SK-N-MC (cell line): ENCODE data around the gene KRTAP24-1.

Experiments used
- DNase-seq: peaks from one replicate; pipeline ENCODE4 v3.0.0-alpha.2; 2011; ENCODE audit warnings: low read depth, low spot score
- H3K27ac ChIP-seq: fragments of 200-600 bp; sonication (generic); 2 replicates; pipeline ENCODE4 v1.5.1; 2016; ENCODE audit warnings: mixed run types
- H3K36me3 ChIP-seq: fragments of 200-600 bp; sonication (generic); 2 replicates; pipeline ENCODE4 v1.6.1; 2017; ENCODE audit warnings: antibody characterized with exemption, low read length, mixed read lengths; ENCODE audit not compliant: insufficient read depth
- H3K4me3 ChIP-seq: fragments of 200-600 bp; sonication (generic); 2 replicates; pipeline ENCODE4 v1.5.1; 2016
- H3K9ac ChIP-seq: fragments of 200-600 bp; sonication (generic); 2 replicates; pipeline ENCODE4 v1.8.0; 2017; ENCODE audit warnings: mixed run types, mixed read lengths; ENCODE audit not compliant: insufficient read length
- H3K9me3 ChIP-seq: fragments of 200-600 bp; sonication (generic); 2 replicates; pipeline ENCODE4 v1.6.1; 2017; ENCODE audit warnings: low read depth, mild to moderate bottlenecking, antibody characterized with exemption, low read length, moderate library complexity, mixed read lengths
- EZH2 ChIP-seq: fragments of 200-600 bp; sonication (generic); IDR thresholded peaks from one replicate; pipeline ENCODE4 v1.6.1; 2017; ENCODE audit warnings: antibody characterized with exemption
- FOXP2 ChIP-seq: optimal IDR thresholded peaks from 2 replicates; pipeline ENCODE3; 2011; ENCODE audit warnings: mild to moderate bottlenecking, moderate library complexity; ENCODE audit not compliant: insufficient read depth; ENCODE audit errors: extremely low read length, control extremely low read depth
- POLR2AphosphoS5 ChIP-seq: IDR thresholded peaks from 2 replicates; pipeline ENCODE4 v1.6.1; 2012; ENCODE audit warnings: mild to moderate bottlenecking, low read depth, low read length, borderline replicate concordance

The KRTAP24-1 gene

DNA sequence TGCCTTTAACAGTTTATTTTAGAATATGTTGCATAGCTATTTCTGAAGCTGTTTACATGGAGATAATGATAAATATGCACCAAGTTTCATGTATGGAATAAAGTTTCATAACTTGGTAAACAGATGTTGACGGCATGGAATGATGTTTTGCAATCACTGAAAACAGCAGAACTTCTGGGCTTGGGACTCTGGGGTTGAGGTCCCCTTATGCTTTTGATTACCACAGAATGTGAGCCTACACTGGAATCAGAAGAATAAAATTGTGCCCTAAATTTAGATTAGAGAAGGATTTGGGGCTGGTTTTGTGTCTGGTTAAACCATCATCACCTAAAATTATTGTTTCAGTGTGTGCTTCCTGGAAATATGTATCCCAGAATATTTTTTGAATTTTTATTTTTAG is 11.1 kb downstream of the KRTAP24-1 start:
- no peak overlapping the region for H3K27ac ChIP-seq
- no peak for TF ChIP-seq EZH2
- TF ChIP-seq POLR2AphosphoS5, result no peak
- TF ChIP-seq FOXP2, result no peak
- H3K9me3 ChIP-seq, result no peaks in the 10 kb centered on the region
- DNase-seq, result no peak
- H3K9ac ChIP-seq, result no peak overlapping the region
- no peak overlapping the region for H3K4me3 ChIP-seq
- H3K36me3 ChIP-seq, result no peaks in the 10 kb centered on the region

GRCh38 chr21:30271156-30271555 is 11.6 kb downstream of the KRTAP24-1 start:
- no peak overlapping the region for H3K4me3 ChIP-seq
- H3K9me3 ChIP-seq, result no peaks in the 10 kb centered on the region
- no peak for DNase-seq
- H3K9ac ChIP-seq, result no peak overlapping the region
- no peak for TF ChIP-seq EZH2
- no peaks in the 10 kb centered on the region for H3K36me3 ChIP-seq
- no peak overlapping the region for H3K27ac ChIP-seq

GRCh38 chr21:30269803-30270530 is 12.8 kb downstream of the KRTAP24-1 start:
- Histone ChIP-seq H3K9me3 (no peaks in the 10 kb centered on the region), H3K27ac (no peak overlapping the region)
- TF ChIP-seq FOXP2, result no peak
- no peak for TF ChIP-seq EZH2
- no peak for TF ChIP-seq POLR2AphosphoS5

DNA sequence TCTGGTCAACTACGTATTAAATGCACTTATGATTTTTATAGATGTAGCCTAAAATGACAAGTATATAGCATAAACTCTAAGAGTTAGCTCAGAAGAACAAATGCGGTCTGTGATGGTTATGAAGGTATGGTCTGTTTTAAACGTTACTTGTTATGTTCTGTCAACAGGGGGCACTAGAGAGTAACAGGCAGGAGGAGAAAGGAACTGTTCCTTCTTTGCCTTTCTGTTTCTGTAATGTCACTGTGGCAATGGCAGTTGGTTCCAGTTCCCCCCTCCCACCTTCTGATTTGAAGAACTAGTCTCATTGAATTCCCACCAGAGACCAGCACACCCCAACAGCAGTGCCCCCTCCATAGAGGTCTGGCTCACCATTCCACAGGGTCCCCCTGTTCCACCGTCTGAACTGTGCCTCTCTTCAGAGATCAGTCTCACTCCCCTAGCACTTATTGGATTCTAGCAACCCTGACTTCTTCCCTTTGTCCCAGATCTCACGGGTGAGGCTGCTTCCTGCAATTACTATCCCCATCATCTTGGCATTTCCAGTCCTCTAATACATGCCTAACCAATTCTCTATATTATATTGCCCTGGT is 14.0 kb downstream of the KRTAP24-1 start:
- H3K4me3 ChIP-seq, result no peak overlapping the region
- no peak overlapping the region for H3K27ac ChIP-seq
- no peak overlapping the region for H3K9ac ChIP-seq
- no peak for TF ChIP-seq FOXP2
- TF ChIP-seq POLR2AphosphoS5, result no peak
- TF ChIP-seq EZH2, result no peak
- DNase-seq, result no peak
- H3K9me3 ChIP-seq, result no peaks in the 10 kb centered on the region
- H3K36me3 ChIP-seq, result no peaks in the 10 kb centered on the region

More at GRCh38 chr21:30269803-30270530, 12.8 kb downstream of the KRTAP24-1 start:
- DNase-seq, result no peak
- no peak overlapping the region for H3K4me3 ChIP-seq
- no peak overlapping the region for H3K9ac ChIP-seq
- no peaks in the 10 kb centered on the region for H3K36me3 ChIP-seq

GRCh38 chr21:30257773-30258172 is 25.0 kb downstream of the KRTAP24-1 start:
- DNase-seq, result no peak
- H3K27ac ChIP-seq, result no peak overlapping the region
- TF ChIP-seq FOXP2, result no peak
- TF ChIP-seq POLR2AphosphoS5, result no peak
- TF ChIP-seq EZH2, result no peak
- no peaks in the 10 kb centered on the region for H3K9me3 ChIP-seq
- H3K4me3 ChIP-seq, result no peak overlapping the region
- no peaks in the 10 kb centered on the region for H3K36me3 ChIP-seq
- H3K9ac ChIP-seq, result no peak overlapping the region

GRCh38 chr21:30256100-30256499 is 26.6 kb downstream of the KRTAP24-1 start:
- H3K36me3 ChIP-seq, result no peaks in the 10 kb centered on the region
- H3K4me3 ChIP-seq, result no peak overlapping the region
- H3K9ac ChIP-seq, result no peak overlapping the region
- TF ChIP-seq EZH2 (no peak), FOXP2 (no peak), POLR2AphosphoS5 (no peak)
- no peak overlapping the region for H3K27ac ChIP-seq
- DNase-seq, result no peak
- no peaks in the 10 kb centered on the region for H3K9me3 ChIP-seq

- Histone ChIP-seq H3K27ac (no peak overlapping the region), H3K36me3 (no peaks in the 10 kb centered on the region), H3K4me3 (no peak overlapping the region), H3K9ac (no peak overlapping the region), H3K9me3 (no peaks in the 10 kb centered on the region)
- no peak for DNase-seq
- TF ChIP-seq FOXP2, result no peak
Observed at GRCh38 chr21:30255679-30256078, 27.1 kb downstream of the KRTAP24-1 start.

DNA sequence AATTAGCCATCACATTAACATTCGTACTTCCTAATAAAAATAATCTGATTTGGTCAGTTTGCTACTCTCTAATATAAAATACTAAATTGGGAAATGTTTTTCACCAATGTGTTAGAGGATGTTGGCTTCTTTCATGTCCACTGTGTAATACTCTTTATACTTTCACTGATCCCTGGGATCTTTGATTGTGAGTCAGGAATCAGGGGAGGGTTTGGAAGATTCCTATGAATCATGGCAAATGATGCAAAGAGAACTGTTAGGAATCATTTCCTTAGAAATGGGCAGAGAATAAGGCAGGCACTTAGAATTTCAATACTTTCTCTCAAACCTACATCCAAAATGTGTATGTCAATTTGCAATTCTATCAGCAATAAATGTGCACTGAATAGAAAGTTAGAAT is 31.0 kb downstream of the KRTAP24-1 start:
- DNase-seq, result no peak
- no peak overlapping the region for H3K4me3 ChIP-seq
- no peaks in the 10 kb centered on the region for H3K36me3 ChIP-seq
- H3K9me3 ChIP-seq, result no peaks in the 10 kb centered on the region
- no peak overlapping the region for H3K27ac ChIP-seq
- no peak for TF ChIP-seq EZH2
- no peak for TF ChIP-seq POLR2AphosphoS5
- TF ChIP-seq FOXP2, result no peak
- H3K9ac ChIP-seq, result no peak overlapping the region

DNA sequence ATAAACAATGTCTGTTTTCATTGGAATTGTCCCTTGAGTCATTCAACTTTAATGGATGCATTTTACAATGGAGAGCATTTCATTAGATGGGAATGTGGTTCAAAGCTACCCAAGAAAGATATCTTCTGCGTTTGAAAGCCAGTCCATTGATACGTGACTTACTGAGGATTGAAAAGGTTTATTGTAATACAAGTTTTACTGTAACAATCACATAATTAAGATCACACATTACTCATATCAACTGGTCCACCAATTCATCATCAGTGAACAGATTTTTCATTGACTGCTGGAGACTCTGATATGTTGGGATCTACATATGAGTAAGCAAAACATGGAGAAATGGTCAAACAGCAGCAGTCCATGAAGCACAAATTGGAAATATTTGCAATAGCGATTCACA is 32.8 kb downstream of the KRTAP24-1 start:
- DNase-seq, result no peak
- Histone ChIP-seq H3K9me3 (no peaks in the 10 kb centered on the region), H3K36me3 (no peaks in the 10 kb centered on the region), H3K4me3 (no peak overlapping the region), H3K27ac (no peak overlapping the region), H3K9ac (no peak overlapping the region)
- TF ChIP-seq EZH2 (no peak), FOXP2 (no peak)

DNA sequence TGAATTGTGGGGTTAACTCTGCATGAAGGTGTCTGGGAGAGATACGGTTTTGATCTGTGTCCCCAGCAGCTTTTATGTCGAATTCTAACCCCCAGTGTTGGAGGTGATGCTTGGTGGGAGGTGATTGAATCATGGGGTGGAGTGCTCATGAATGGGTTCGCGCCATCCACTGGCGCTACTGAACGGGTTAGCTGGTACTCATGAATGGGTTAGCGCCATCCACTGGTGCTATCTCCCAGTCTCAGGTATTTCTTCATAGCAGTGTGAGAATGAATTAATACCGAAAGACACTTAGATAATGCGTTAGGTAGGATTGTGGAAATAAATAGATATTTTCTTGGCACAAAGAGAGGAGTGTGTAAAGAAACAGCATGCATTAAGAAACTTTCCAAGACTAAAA is 33.9 kb downstream of the KRTAP24-1 start:
- no peak for DNase-seq
- no peak overlapping the region for H3K27ac ChIP-seq
- H3K9ac ChIP-seq, result no peak overlapping the region
- H3K9me3 ChIP-seq, result no peaks in the 10 kb centered on the region
- TF ChIP-seq EZH2, result no peak
- no peak for TF ChIP-seq POLR2AphosphoS5
- no peak for TF ChIP-seq FOXP2
- H3K36me3 ChIP-seq, result no peaks in the 10 kb centered on the region
- no peak overlapping the region for H3K4me3 ChIP-seq
